Stomach (tissue), 4 donors: ENCODE results near the gene PTPN14.

ENCODE experiments used
- EP300 ChIP-seq: sonication (generic); formaldehyde crosslinking; IDR thresholded peaks from one replicate; pipeline ENCODE4 v1.6.1; 2017; ENCODE audit warnings: antibody characterized with exemption
- POLR2AphosphoS5 ChIP-seq, 3 donors: sonication (generic); formaldehyde crosslinking; IDR thresholded peaks; one replicate each; pipeline ENCODE4 v1.6.1; 2016; ENCODE audit warnings: antibody characterized with exemption in 3 of 3
- TF ChIP-seq, protein P1 (sequence below), 7 experiments: fragments of 450-650 bp in 4 of 7; fragments of 200-600 bp in 3 of 7; sonication (generic) in 3 of 7; IDR thresholded peaks; one replicate each; pipeline ENCODE4 v1.5.1; 2016 to 2019; ENCODE audit warnings: antibody characterized with exemption in 7 of 7, control low read depth in 2 of 7, mild to moderate bottlenecking in 1 of 7

DNA sequence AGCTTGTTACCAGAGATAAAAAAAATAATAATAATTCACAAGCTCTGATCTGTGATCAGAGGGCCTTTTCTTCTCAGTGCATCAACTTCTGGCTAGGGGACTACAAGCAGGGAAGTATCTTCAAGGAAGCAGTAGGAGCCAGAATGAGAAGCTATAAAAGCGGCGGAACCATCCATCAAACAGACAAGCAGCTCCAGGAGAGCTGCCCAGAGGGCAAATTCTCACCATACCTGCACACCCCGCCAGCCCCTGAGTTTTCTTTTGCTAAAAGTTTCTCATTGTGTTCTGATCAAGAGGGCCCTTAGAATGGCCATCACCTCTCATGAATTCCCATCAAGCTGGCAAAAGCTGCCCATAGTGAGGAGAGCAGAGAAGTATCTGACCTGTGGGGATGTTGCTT lies 171.0 kb downstream of the PTPN14 start:
- TF ChIP-seq, protein P1, sequence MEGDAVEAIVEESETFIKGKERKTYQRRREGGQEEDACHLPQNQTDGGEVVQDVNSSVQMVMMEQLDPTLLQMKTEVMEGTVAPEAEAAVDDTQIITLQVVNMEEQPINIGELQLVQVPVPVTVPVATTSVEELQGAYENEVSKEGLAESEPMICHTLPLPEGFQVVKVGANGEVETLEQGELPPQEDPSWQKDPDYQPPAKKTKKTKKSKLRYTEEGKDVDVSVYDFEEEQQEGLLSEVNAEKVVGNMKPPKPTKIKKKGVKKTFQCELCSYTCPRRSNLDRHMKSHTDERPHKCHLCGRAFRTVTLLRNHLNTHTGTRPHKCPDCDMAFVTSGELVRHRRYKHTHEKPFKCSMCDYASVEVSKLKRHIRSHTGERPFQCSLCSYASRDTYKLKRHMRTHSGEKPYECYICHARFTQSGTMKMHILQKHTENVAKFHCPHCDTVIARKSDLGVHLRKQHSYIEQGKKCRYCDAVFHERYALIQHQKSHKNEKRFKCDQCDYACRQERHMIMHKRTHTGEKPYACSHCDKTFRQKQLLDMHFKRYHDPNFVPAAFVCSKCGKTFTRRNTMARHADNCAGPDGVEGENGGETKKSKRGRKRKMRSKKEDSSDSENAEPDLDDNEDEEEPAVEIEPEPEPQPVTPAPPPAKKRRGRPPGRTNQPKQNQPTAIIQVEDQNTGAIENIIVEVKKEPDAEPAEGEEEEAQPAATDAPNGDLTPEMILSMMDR (IDR thresholded peaks at IDR 0.05), result no peak
- TF ChIP-seq EP300 (no peak), POLR2AphosphoS5 (IDR thresholded peaks at IDR 0.05) (no peak)
